Calu3 (cell line): ENCODE data around the gene RECK. TPM values are rescaled to one million over a fixed set of nuclear protein-coding genes. Genes with fewer than 3 reads are reported as not detected.

Experiments
- BruUV-seq: library from RNA; stranded (reverse); fragments of 400-500 nt; replicated peaks from 2 replicates; lab custom pipeline; 2021; lab: Mats Ljungman, UMichigan
- CTCF ChIA-PET: fragments of 300-600 bp; sonication (Branson Sonifier 250); formaldehyde crosslinking; loops from one replicate; lab custom pipeline; 2022; ENCODE audit warnings: antibody characterized with exemption; lab: Charles Lee
- DNase-seq: peaks from one replicate; pipeline ENCODE4 v3.0.0; 2022
- H3K27ac Mint-ChIP-seq: one replicate; pipeline ENCODE4 v1.8.0; 2022; ENCODE audit warnings: mixed read lengths; ENCODE audit not compliant: unreplicated experiment
- H3K27me3 Mint-ChIP-seq: one replicate; pipeline ENCODE4 v1.8.0; 2022; ENCODE audit warnings: mixed read lengths; ENCODE audit not compliant: unreplicated experiment
- H3K36me3 Mint-ChIP-seq: one replicate; pipeline ENCODE4 v1.8.0; 2022; ENCODE audit warnings: mild to moderate bottlenecking, moderate library complexity, mixed read lengths; ENCODE audit not compliant: insufficient read depth, unreplicated experiment
- H3K4me1 Mint-ChIP-seq: one replicate; pipeline ENCODE4 v1.8.0; 2022; ENCODE audit warnings: mild to moderate bottlenecking, low read depth, mixed read lengths; ENCODE audit not compliant: unreplicated experiment
- H3K4me3 Mint-ChIP-seq: one replicate; pipeline ENCODE4 v1.8.0; 2022; ENCODE audit warnings: mild to moderate bottlenecking, low read depth, moderate library complexity, mixed read lengths; ENCODE audit not compliant: unreplicated experiment
- H3K9me3 Mint-ChIP-seq: one replicate; pipeline ENCODE4 v1.8.0; 2022; ENCODE audit warnings: low read depth, mixed read lengths; ENCODE audit not compliant: unreplicated experiment
- intact Hi-C: fragments of 100-400 bp; cut with micrococcal nuclease; formaldehyde crosslinking; loops from one replicate; pipeline ENCODE4 v1.10.0; 2022; ENCODE audit not compliant: unreplicated experiment
- total RNA-seq: library from RNA; stranded (reverse); gene quantifications from 2 replicates; pipeline ENCODE4 v1.2.3, GENCODE V29; 2022
- TF ChIP-seq, protein P1 (sequence below): fragments of 200-600 bp; IDR thresholded peaks from one replicate; pipeline ENCODE4 v1.8.0; 2022; ENCODE audit warnings: antibody characterized with exemption; ENCODE audit not compliant: unreplicated experiment

Gene RECK
- total RNA-seq, 1 experiment from 2014 or later = 1.1 TPM

DNA sequence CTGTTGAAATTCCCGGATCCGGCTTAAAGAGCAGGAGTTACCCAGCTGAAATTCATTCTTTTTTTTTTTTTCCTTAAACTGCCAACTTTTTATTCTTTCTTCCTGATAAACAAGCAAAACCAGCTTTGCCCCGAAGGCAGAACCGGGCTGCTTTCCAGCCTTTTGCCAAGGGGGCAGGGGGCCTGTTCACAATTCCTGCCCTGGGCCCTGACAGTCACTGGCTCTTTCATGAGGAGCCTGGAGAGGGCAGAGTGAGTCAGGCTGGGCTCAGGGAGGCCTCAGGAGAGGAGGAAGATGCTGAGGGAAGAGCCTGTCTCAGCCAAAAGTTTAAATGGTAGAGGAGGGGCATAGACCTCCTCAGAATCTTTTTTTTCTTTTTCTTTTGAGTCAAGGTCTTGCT is 104.6 kb downstream of the RECK start:
- CTCF ChIA-PET = no interaction called here
- H3K36me3 Mint-ChIP-seq = peaks cover 6% of the 10 kb centered on the region
- no TSS peak for BruUV-seq
- TF ChIP-seq, protein P1, sequence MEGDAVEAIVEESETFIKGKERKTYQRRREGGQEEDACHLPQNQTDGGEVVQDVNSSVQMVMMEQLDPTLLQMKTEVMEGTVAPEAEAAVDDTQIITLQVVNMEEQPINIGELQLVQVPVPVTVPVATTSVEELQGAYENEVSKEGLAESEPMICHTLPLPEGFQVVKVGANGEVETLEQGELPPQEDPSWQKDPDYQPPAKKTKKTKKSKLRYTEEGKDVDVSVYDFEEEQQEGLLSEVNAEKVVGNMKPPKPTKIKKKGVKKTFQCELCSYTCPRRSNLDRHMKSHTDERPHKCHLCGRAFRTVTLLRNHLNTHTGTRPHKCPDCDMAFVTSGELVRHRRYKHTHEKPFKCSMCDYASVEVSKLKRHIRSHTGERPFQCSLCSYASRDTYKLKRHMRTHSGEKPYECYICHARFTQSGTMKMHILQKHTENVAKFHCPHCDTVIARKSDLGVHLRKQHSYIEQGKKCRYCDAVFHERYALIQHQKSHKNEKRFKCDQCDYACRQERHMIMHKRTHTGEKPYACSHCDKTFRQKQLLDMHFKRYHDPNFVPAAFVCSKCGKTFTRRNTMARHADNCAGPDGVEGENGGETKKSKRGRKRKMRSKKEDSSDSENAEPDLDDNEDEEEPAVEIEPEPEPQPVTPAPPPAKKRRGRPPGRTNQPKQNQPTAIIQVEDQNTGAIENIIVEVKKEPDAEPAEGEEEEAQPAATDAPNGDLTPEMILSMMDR = no peak
- H3K27me3 Mint-ChIP-seq = peaks cover 48% of the 10 kb centered on the region
- DNase-seq = no peak
- no peak overlapping the region for H3K4me3 Mint-ChIP-seq
- peaks cover 8% of the 10 kb centered on the region for H3K4me1 Mint-ChIP-seq
- no peak overlapping the region for H3K27ac Mint-ChIP-seq
- intact Hi-C loops = no loop called here
- peaks cover 2% of the 10 kb centered on the region for H3K9me3 Mint-ChIP-seq

DNA sequence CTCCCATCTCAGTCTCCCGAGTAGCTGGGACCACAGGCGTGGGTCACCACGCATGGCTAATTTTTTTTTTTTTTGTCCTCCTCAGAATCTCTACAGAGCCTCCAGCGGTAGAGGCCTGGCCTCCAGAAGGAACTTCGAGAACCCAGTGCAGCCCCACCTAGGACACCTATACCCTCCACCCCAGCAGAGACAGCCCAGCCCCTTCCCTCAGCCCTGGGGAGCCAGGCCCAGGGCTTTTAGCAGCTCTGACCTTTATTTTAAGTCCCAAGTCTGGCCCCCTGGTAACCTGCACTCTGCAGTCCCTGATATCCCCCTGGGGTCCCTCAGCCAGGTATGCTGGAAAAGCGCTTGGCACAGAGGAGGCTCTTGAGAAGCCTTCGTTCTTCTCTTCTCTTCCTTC is 105.0 kb downstream of the RECK start:
- DNase-seq = no peak
- intact Hi-C loops = no loop called here
- Mint-ChIP-seq H3K36me3 (peaks cover 6% of the 10 kb centered on the region), H3K4me1 (peaks cover 8% of the 10 kb centered on the region), H3K9me3 (peaks cover 3% of the 10 kb centered on the region), H3K27ac (no peak overlapping the region), H3K4me3 (no peak overlapping the region), H3K27me3 (peaks cover 48% of the 10 kb centered on the region)
- TF ChIP-seq, protein P1 = no peak
- CTCF ChIA-PET = no interaction called here
- BruUV-seq = no TSS peak

DNA sequence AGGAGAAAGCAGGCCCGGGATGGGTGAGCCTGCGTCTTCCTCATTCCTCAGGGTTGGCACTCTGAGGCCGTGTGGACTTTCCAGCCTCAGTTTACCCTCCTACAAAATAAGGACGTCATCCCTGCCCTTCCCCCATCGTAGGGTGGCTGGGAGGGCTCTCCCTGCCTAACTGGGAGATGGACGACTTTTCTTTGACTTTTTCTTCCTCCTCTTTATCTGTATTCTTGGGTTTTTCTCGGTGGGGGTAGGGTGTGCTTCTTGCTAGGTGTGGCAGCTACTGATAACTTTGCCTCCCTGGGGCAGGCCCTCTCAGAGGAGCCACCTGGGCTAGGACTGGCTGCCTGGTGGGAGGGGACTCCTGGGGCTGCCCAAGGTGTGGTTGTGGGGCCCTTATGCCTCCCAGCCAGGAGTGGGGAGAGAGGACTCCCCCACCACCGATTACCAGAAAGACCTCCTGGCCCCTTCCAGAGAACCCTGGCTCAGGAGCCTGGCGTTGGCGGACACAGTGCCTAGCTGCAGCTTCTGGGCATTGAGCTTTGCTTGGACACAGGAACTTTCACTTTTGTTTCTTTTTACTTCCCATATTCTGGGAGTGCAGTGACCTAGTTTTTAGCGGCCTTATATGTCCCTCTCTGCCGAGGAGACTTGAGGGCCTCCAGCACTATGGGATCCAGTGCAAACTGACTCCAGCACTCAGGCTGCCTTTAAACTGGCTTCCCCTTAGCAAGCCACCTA is 106.0 kb downstream of the RECK start:
- intact Hi-C loops = no loop called here
- peaks cover 3% of the 10 kb centered on the region for H3K9me3 Mint-ChIP-seq
- no peak overlapping the region for H3K4me3 Mint-ChIP-seq
- CTCF ChIA-PET = no interaction called here
- H3K4me1 Mint-ChIP-seq = no peaks in the 10 kb centered on the region
- TF ChIP-seq, protein P1 = no peak
- H3K36me3 Mint-ChIP-seq = no peaks in the 10 kb centered on the region
- peaks cover 40% of the 10 kb centered on the region for H3K27me3 Mint-ChIP-seq
- no TSS peak for BruUV-seq
- no peak overlapping the region for H3K27ac Mint-ChIP-seq
- no peak for DNase-seq

DNA sequence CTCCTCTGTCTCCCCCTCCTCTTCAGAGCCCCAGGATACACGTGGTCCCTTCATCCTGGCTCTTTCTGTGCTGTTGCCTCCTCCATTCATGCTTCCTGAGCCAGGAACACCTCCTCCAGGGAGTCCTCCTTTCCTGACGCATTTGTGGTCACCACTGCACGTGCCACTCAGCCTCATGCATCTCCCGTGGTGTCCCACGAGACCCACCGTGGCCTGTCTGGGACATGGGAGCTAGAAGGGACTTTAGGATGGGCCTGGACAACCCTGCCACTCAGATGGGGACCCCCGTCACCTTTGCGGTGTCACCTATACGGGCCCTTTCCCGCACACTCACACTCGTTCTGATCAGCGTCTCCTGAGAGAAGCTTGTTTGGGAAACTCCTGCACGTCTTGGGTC is 106.5 kb downstream of the RECK start:
- peaks cover 3% of the 10 kb centered on the region for H3K9me3 Mint-ChIP-seq
- H3K27ac Mint-ChIP-seq = no peak overlapping the region
- no peak for DNase-seq
- BruUV-seq = no TSS peak
- TF ChIP-seq, protein P1 = no peak
- CTCF ChIA-PET = no interaction called here
- no peaks in the 10 kb centered on the region for H3K36me3 Mint-ChIP-seq
- intact Hi-C loops = no loop called here
- no peaks in the 10 kb centered on the region for H3K4me1 Mint-ChIP-seq
- H3K27me3 Mint-ChIP-seq = peaks cover 36% of the 10 kb centered on the region
- no peak overlapping the region for H3K4me3 Mint-ChIP-seq
